ENCODE data around the gene DNAH3.
"Not testable (repeated sequence)": the region's sequence is repeated elsewhere in the genome, so short reads cannot be mapped to it uniquely, and the experiment has no call there.

Gene DNAH3

DNA sequence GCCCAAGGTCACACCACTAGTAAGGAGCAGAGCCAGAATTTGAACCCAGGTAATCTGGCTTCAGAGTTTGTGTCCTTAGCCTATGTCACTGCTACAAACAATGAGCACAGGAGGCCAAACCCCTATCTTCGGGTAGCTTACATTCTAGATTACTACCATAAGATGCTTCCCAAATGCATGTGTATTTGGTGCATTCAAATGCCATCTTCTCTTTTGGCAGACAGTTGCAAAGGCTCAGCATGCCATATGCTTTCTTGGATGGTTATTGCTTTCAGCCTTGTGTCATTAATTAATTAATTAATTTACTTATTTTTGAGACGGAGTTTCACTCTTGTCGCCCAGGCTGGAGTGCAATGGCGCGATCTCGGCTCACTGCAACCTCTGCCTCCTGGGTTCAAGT is 80.7 kb downstream of the DNAH3 start:
- no peak for DNase-seq

DNA sequence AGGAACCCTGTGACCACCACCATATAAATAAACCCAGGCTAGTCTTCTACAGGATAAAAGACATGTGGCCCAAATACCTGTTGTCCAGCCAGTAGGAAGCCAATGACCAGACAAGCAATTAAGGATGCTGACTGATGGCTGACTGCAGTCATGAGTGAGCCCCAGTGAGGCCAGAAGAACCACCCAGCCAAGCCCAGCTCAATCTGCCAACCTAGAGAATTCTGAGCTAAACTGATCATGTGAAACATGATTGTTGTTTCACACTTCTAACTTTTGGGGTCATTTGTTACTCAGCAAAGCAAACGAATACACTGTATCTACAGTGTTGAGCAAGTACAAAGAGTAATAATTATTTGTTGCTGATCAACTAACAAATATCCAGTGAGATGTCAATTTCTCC is 86.4 kb downstream of the DNAH3 start:
- DNase-seq, result no peak

DNA sequence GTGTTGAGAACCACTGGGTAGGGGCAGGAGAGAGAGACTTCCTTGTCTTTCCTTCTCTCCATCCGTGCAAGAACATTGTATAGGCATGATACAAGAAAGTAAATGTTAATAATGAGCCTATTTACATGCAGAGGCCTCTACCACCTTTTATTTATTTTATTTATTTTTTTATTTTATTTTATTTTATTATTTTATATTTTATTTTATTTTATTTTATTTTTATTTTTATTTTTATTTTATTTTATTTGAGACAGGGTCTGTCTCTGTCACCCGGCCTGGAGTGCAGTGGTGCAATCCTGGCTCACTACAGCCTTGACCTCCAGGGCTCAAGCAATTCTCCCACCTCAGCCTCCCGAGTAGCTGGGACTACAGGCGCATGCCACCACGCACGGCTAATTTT is 87.3 kb downstream of the DNAH3 start:
- not testable (repeated sequence) for DNase-seq

GRCh38 chr16:21060027-21060510 is 90.6 kb downstream of the DNAH3 start:
- no peak for DNase-seq

- DNase-seq, result no peak
Observed at GRCh38 chr16:21057875-21058274, 92.8 kb downstream of the DNAH3 start.

DNA sequence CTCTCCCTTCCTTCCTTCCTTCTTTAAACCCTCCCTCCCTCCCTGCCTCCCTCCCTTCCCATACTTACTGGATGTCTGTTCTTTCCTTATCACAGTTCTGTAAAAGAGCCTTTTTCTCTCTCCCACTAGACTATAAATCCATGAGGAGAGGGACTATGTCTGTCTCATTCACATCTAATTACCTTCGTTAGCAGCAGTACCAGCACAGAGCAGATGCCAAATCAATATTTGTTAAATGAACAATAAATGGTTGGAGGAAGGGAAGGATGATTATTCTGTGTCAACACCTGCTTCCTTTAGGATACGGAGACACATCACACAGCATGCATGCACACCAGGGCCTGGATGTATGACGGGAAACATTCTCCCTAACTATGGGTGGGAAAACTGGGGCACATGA is 94.2 kb downstream of the DNAH3 start:
- no peak for DNase-seq

DNA sequence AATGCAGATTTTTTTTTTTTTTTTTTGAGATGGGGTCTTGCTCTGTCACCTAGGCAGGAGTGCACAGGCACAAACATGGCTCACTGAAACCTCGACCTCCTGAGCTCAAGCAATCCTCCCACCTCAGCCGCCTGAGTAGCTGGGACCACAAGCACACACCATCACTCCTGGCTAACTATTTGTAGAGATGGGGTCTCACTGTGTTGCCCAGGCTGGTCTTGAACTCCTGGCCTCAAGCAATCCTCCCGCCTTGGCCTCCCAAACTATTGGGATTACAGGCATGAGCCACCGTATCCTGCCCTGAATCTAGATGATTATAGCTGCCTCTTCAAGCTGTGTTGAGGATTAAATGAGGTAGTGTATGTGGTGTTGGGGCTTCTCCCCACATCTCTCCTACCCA is 94.9 kb downstream of the DNAH3 start:
- not testable (repeated sequence) for DNase-seq

- DNase-seq, result no peak
Observed at GRCh38 chr16:21053590-21053989, 97.1 kb downstream of the DNAH3 start.

DNA sequence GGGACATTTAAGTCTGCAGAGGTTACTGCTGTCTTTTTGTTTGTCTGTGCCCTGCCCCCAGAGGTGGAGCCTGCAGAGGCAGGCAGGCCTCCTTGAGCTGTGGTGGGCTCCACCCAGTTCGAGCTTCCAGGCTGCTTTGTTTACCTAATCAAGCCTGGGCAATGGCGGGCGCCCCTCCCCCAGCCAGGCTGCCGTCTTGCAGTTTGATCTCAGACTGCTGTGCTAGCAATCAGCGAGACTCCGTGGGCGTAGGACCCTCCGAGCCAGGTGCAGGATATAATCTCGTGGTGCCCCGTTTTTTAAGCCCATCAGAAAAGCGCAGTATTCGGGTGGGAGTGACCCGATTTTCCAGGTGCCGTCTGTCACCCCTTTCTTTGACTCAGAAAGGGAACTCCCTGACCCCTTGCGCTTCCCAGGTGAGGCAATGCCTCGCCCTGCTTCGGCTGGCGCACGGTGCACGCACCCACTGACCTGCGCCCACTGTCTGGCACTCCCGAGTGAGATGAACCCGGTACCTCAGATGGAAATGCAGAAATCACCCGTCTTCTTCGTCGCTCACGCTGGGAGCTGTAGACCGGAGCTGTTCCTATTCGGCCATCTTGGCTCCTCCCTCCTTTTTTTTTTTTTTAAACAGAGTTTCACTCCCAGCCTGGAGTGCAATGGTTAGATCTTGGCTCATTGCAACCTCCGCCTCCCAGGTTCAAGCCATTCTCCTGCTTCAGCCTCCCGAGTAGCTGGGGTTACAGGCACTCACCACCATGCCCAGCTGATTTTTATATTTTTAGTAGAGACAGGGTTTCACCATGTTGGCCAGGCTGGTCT is 102.3 kb downstream of the DNAH3 start:
- not testable (repeated sequence) for DNase-seq

GRCh38 chr16:21038197-21038596 is 112.4 kb downstream of the DNAH3 start:
- DNase-seq, result no peak

- no peak for DNase-seq
Observed at GRCh38 chr16:21037736-21038135, 112.9 kb downstream of the DNAH3 start.

DNA sequence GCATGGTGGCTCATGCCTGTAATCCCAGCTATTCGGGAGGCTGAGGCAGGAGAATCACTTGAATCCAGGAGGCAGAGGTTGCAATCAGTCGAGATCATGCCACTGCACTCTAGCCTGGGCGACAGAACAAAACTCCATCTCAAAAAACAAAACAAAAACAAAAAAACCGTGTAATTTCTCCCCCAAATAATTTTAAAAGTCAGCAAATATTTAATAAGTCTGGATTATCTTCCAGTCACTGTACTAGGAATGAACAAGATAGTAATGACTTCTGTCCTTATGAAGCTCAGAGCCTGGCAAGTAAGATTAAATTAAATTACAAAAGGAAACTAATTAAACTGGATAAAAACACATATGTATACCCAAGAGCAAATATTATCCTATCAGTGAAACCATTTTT is 113.5 kb downstream of the DNAH3 start:
- no peak for DNase-seq

DNA sequence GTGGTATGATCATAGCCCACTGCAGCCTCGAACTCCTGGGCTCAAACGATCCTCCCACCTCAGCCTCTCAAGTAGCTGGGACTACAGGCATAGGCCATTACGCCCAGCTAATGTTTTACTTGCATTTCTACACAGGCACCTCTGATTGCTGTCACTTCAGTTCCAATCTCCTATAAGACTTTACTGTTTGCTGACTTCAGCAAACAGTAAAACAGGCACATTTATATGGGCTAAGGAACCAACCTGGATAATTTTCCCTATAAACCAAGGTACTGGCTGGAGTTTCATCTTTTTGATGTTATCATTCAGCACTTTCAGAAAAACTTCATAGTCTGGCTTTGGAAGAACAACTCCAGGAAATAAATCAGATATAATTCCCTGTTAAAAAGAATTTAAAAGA is 114.2 kb downstream of the DNAH3 start:
- DNase-seq, result no peak

GRCh38 chr16:21033704-21034103 is 116.9 kb downstream of the DNAH3 start:
- no peak for DNase-seq

DNA sequence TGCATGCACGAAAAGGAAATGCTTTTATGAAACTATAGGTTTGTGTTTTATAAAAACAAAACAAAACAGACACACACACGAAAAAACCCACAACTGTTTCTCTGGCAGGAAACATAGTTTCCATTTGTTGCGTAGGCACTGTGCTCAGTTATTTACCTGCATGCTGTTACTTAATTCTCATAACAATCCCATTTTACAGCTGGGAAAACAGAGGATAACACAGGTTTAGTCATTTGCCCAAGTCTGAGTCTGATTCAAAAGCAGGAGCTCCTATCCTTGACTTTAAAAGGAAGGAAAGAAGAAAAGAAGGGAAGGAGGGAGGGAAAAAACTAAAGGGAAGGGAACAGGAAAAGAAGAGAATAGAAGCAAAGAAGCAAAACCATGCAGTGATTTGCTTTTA is 117.4 kb downstream of the DNAH3 start:
- no peak for DNase-seq

- DNase-seq, result no peak
Observed at GRCh38 chr16:21028728-21029127, 121.9 kb downstream of the DNAH3 start.

DNA sequence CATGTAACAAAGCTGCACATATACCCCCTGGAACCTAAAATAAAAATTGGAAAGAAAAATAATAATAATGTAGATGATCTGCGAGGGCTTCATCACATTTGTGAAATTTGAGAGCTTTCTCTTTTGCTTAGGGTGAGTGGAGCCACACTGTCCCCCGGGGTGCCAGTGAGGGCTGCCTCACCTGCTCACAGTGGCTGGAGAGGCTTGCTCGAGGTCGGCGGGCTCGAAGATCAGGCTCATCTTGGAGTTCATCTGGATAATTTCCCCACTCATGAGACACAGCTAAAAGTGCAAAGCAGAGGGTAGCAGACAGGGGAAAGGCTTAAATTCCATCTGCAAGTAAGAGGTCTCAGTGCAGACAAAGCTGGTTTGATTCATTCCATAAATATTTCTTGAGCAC is 123.8 kb downstream of the DNAH3 start:
- DNase-seq, result no peak

GRCh38 chr16:21023509-21024202 is 127.0 kb downstream of the DNAH3 start:
- peak in 1 of 2 donors; percentile 6 for DNase-seq

GRCh38 chr16:21021316-21021715 is 129.3 kb downstream of the DNAH3 start:
- DNase-seq, result no peak

DNA sequence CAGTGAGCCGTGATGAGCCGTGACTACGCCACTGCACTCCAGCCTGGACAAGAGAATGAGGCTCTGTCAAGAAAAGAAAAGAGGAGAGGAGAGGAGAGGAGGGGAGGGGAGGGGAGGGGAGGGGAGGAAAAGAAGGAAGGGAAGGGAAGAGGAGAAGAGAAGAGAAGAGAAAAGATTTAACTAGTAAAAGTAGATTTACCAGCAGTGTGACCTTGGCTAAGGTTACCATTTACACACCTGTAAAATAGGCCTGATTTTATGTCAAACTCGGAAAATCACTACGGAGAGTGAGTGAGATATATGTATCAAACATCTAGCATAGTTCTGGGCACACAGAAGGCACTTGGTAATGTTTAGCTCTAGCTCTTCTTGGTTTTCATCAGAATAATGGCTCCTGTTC is 140.8 kb downstream of the DNAH3 start:
- no peak for DNase-seq

DNA sequence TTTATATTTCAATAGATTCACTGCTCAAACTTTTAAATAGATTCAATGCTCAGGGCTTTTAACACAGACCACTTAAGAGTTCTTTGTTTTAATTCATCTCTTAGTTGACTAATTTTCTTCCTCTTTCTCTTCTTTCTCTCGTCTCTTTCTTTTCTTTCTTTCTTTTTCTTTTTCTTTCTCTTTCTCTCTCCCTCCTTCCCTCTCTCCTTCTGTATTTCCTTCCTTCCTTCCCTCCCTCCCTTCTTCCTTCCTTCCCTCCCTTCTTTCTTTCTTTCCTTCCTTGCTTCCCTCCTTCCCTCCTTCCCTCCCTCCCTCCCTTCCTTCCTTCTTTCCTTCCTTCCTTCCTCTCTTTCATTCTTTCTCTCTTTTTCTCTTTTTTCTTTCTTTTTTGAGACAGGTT is 145.6 kb downstream of the DNAH3 start:
- DNase-seq, result no peak

DNA sequence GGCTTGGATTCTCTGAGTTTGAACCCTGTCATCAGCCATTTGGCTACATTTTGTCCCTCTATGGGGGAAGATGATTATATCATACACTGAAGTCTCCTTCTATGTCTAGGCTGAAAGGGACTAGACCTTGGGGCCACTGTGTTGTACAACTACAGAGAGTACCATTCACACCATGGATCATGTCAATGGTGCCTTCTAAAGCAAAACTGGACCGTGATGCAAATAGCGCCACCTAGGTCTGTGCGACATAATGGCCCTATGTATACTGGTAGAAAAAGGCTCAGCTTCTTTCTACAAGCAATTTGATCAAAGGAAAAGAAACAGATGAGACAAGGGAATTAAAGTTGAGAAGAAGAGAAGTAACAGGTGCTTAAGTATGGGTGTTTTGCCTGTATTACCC is 149.4 kb downstream of the DNAH3 start:
- peak in 1 of 2 donors; percentile 14 for DNase-seq

DNA sequence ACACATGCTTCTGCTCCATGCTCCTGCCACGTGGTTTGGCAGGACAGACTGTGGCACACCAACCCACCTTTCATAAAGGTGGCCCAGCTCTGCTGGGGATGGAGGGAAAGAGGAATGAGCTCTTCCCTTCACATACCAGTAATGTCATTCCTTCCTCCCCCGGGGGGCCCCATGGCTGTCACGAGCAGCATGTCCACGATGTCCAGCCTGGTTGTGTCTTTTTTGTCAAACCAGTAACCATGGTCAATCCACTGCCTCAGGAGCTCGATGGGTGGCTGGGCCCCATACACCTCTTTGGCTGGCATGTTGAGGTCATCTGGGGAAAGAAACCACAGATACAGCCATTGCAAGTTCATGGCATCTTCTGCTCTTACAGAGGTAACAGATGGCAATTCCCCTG is 153.5 kb downstream of the DNAH3 start:
- no peak for DNase-seq

- DNase-seq, result no peak
Observed at GRCh38 chr16:20995711-20996110, 154.9 kb downstream of the DNAH3 start.

Data from CD4-positive, alpha-beta T cell treated with Interleukin-4 for 1 hour (primary cell).